ENCODE measurements around the gene SMIM32. TPM values are rescaled to one million over a fixed set of nuclear protein-coding genes. Genes with fewer than 3 reads are reported as not detected.

The SMIM32 gene
- total and polyA plus RNA-seq, 9 donors: 0.13 TPM; not detected in 8

GRCh38 chr5:136236479-136237083 is 43.6 kb upstream of the SMIM32 start:
- no peaks in the 10 kb centered on the region for H3K36me3 ChIP-seq
- no peaks in the 10 kb centered on the region for H3K9me3 ChIP-seq
- no peak overlapping the region for H3K4me3 ChIP-seq
- intact Hi-C loops (cut with DNase I): no loop called here
- DNase-seq: no peak
- no peaks in the 10 kb centered on the region for H3K4me1 ChIP-seq (ENCODE audit: insufficient read depth)
- H3K27me3 ChIP-seq: no peaks in the 10 kb centered on the region
- 49 to 51% (median 49%) methylated on average over 5 of the region's 5 CpGs for WGBS, 3 donors
- TF ChIP-seq POLR2A (IDR thresholded peaks at IDR 0.05): no peak
- no peak for TF ChIP-seq CTCF (IDR thresholded peaks at IDR 0.05)
- no peak for TF ChIP-seq EP300 (IDR thresholded peaks at IDR 0.05)
- H3K27ac ChIP-seq: no peak overlapping the region

GRCh38 chr5:136235321-136235720 is 42.4 kb upstream of the SMIM32 start:
- Histone ChIP-seq H3K27ac (no peak overlapping the region), H3K36me3 (no peaks in the 10 kb centered on the region), H3K4me3 (no peak overlapping the region), H3K9me3 (no peaks in the 10 kb centered on the region), H3K4me1 (ENCODE audit: insufficient read depth) (no peaks in the 10 kb centered on the region), H3K27me3 (no peaks in the 10 kb centered on the region)
- no peak for DNase-seq
- WGBS, 3 donors: 0 to 54% (median 0%) methylated on average over 1 of the region's 1 CpG
- TF ChIP-seq POLR2A (IDR thresholded peaks at IDR 0.05) (no peak), CTCF (IDR thresholded peaks at IDR 0.05) (no peak), EP300 (IDR thresholded peaks at IDR 0.05) (no peak)
- intact Hi-C loops (cut with DNase I): no loop called here

GRCh38 chr5:136232316-136232715 is 39.4 kb upstream of the SMIM32 start:
- no peak for DNase-seq
- Histone ChIP-seq H3K4me1 (ENCODE audit: insufficient read depth) (no peaks in the 10 kb centered on the region), H3K9me3 (no peaks in the 10 kb centered on the region), H3K27ac (no peak overlapping the region), H3K27me3 (no peaks in the 10 kb centered on the region), H3K36me3 (no peaks in the 10 kb centered on the region), H3K4me3 (no peak overlapping the region)
- intact Hi-C loops (cut with DNase I): no loop called here
- WGBS, 3 donors: 87 to 91% (median 87%) methylated on average over 6 of the region's 6 CpGs
- TF ChIP-seq CTCF (IDR thresholded peaks at IDR 0.05) (no peak), POLR2A (IDR thresholded peaks at IDR 0.05) (no peak), EP300 (IDR thresholded peaks at IDR 0.05) (no peak)

GRCh38 chr5:136230176-136230575 is 37.2 kb upstream of the SMIM32 start:
- Histone ChIP-seq H3K4me3 (no peak overlapping the region), H3K27me3 (no peaks in the 10 kb centered on the region), H3K9me3 (no peaks in the 10 kb centered on the region), H3K27ac (no peak overlapping the region), H3K4me1 (ENCODE audit: insufficient read depth) (no peaks in the 10 kb centered on the region), H3K36me3 (no peaks in the 10 kb centered on the region)
- TF ChIP-seq EP300 (IDR thresholded peaks at IDR 0.05): no peak
- TF ChIP-seq CTCF (IDR thresholded peaks at IDR 0.05): no peak
- no peak for TF ChIP-seq POLR2A (IDR thresholded peaks at IDR 0.05)
- intact Hi-C loops (cut with DNase I): no loop called here
- 6 to 18% (median 14%) methylated on average over 1 of the region's 1 CpG for WGBS, 3 donors
- DNase-seq: no peak
